Natural killer cell (primary cell): ENCODE data around the gene CSNK2A2. TPM values are rescaled to one million over a fixed set of nuclear protein-coding genes. Genes with fewer than 3 reads are reported as not detected.

Experiments
- ATAC-seq, 3 donors: fragments of 150-1000 bp in 2 of 3; fragments of 200-7000 bp in 1 of 3; cut with Tn5 transposase; 1 replicate in 1 of 3; 2 replicates in 2 of 3; pipeline ENCODE4 v1.10.0; 2021; ENCODE audit warnings: mild to moderate bottlenecking in 2 of 3, moderate library complexity in 2 of 3
- DNase-seq, 2 donors: peaks; one replicate each; pipeline versions ENCODE4 v3.0.0 to v3.0.0-alpha.2; 2013 to 2021; ENCODE audit warnings: mixed read lengths in 1 of 2
- H3K27ac ChIP-seq: one replicate; pipeline ENCODE4 v1.5.1; 2013; ENCODE audit warnings: mild to moderate bottlenecking, low read length
- H3K27me3 ChIP-seq: one replicate; pipeline ENCODE4 v1.6.1; 2013; ENCODE audit warnings: low read length; ENCODE audit not compliant: control insufficient read depth, insufficient read depth
- H3K36me3 ChIP-seq: one replicate; pipeline ENCODE4 v1.6.1; 2013; ENCODE audit warnings: low read length; ENCODE audit not compliant: control insufficient read depth, insufficient read depth
- H3K4me1 ChIP-seq: one replicate; pipeline ENCODE4 v1.6.1; 2013; ENCODE audit warnings: low read length; ENCODE audit not compliant: control insufficient read depth, insufficient read depth
- H3K4me3 ChIP-seq: one replicate; pipeline ENCODE4 v1.5.1; 2013; ENCODE audit warnings: low read length
- H3K9me3 ChIP-seq: one replicate; pipeline ENCODE4 v1.6.1; 2013; ENCODE audit warnings: low read length; ENCODE audit not compliant: control insufficient read depth, insufficient read depth
- H3K27ac Mint-ChIP-seq, 2 donors: one replicate each; pipeline ENCODE4 v1.8.0; 2022; ENCODE audit warnings: mild to moderate bottlenecking in 2 of 2, mixed read lengths in 2 of 2, moderate library complexity in 1 of 2
- H3K27me3 Mint-ChIP-seq, 2 donors: one replicate each; pipeline ENCODE4 v1.8.0; 2022; ENCODE audit warnings: low read depth in 2 of 2, mixed read lengths in 2 of 2
- H3K36me3 Mint-ChIP-seq: one replicate; pipeline ENCODE4 v1.8.0; 2022; ENCODE audit warnings: mixed read lengths
- H3K4me1 Mint-ChIP-seq, 2 donors: one replicate each; pipeline ENCODE4 v1.8.0; 2022; ENCODE audit warnings: mixed read lengths in 2 of 2
- H3K4me3 Mint-ChIP-seq: one replicate; pipeline ENCODE4 v1.8.0; 2022; ENCODE audit warnings: mild to moderate bottlenecking, moderate library complexity, mixed read lengths
- H3K9me3 Mint-ChIP-seq, 2 donors: one replicate each; pipeline ENCODE4 v1.8.0; 2022; ENCODE audit warnings: mixed read lengths in 2 of 2
- CTCF ChIP-seq: fragments of 200-600 bp; IDR thresholded peaks from one replicate; pipeline ENCODE4 v1.8.0; 2022; ENCODE audit warnings: antibody characterized with exemption
- WGBS: methylation state at CpG from one replicate; pipeline ENCODE4 v1.1.7; 2013; ENCODE audit warnings: missing lambda C conversion rate; ENCODE audit not compliant: insufficient coverage; 5-methylcytosine and 5-hydroxymethylcytosine counted together
- intact Hi-C: fragments of 100-400 bp; cut with micrococcal nuclease; formaldehyde crosslinking; loops from one replicate; pipeline ENCODE4 v1.14.2; 2022
- total RNA-seq, 4 donors: library from RNA; stranded (reverse); fragments of 120-200 nt in 1 of 4; gene quantifications; one replicate each; pipeline versions ENCODE4 v1.2.3 to v1.2.4, GENCODE V29; 2013 to 2022

CSNK2A2 gene
- total RNA-seq, 3 donors from 2014 or later (not counting 1 experiment from before 2014, with no cell fraction given), result 53.2 to 61.1 (median 59.9) TPM

GRCh38 chr16:58127634-58128033, 70.3 kb downstream of the CSNK2A2 start:
- Mint-ChIP-seq H3K9me3 (no peaks in the 10 kb centered on the region), H3K4me3 (peak overlapping the region; percentile 99), H3K4me1 (peaks cover 51% of the 10 kb centered on the region in 2 donors), H3K27ac (peak overlapping the region; percentile 93 to 95), H3K36me3 (no peaks in the 10 kb centered on the region), H3K27me3 (no peaks in the 10 kb centered on the region)
- TF ChIP-seq CTCF, result no peak
- WGBS, result 42% methylated on average over 4 of the region's 4 CpGs
- peak in 1 of 2 donors; percentile 42 for DNase-seq
- no peaks in the 10 kb centered on the region for H3K27me3 ChIP-seq
- no peak for ATAC-seq
- peaks cover 29% of the 10 kb centered on the region for H3K4me1 ChIP-seq
- peaks cover 4% of the 10 kb centered on the region for H3K9me3 ChIP-seq
- peak overlapping the region; percentile 65 for H3K27ac ChIP-seq
- H3K4me3 ChIP-seq, result no peak overlapping the region
- intact Hi-C loops, result loop anchor here (2.0 to 10.0 kb wide), 4 partner anchors 107 to 825 kb away; partner anchors contain the start of gene KATNB1
- no peaks in the 10 kb centered on the region for H3K36me3 ChIP-seq

- no peaks in the 10 kb centered on the region for H3K36me3 ChIP-seq
- ATAC-seq, result peak; percentile 20 to 54 (median 25)
- H3K4me3 ChIP-seq, result no peak overlapping the region
Observed at GRCh38 chr16:58127033-58127556, 70.8 kb downstream of the CSNK2A2 start.

GRCh38 chr16:58126451-58126961, 71.4 kb downstream of the CSNK2A2 start:
- H3K27me3 ChIP-seq, result no peaks in the 10 kb centered on the region
- peak; percentile 20 for TF ChIP-seq CTCF
- 86% methylated on average over 2 of the region's 4 CpGs for WGBS
- no peak for ATAC-seq
- H3K9me3 ChIP-seq, result peaks cover 4% of the 10 kb centered on the region
- intact Hi-C loops, result loop anchor here (2.0 to 10.0 kb wide), 4 partner anchors 106 to 824 kb away; partner anchors contain the start of gene KATNB1
- Mint-ChIP-seq H3K27ac (peak overlapping the region; percentile 93 to 95), H3K36me3 (no peaks in the 10 kb centered on the region), H3K27me3 (no peaks in the 10 kb centered on the region), H3K9me3 (no peaks in the 10 kb centered on the region), H3K4me3 (peak overlapping the region; percentile 99), H3K4me1 (peaks cover 54 to 56% of the 10 kb centered on the region in 2 donors)
- no peak overlapping the region for H3K4me3 ChIP-seq
- no peaks in the 10 kb centered on the region for H3K36me3 ChIP-seq
- peak overlapping the region; percentile 53 for H3K27ac ChIP-seq
- H3K4me1 ChIP-seq, result peaks cover 33% of the 10 kb centered on the region
- no peak for DNase-seq

More at GRCh38 chr16:58127033-58127556, 70.8 kb downstream of the CSNK2A2 start:
- peak overlapping the region; percentile 65 for H3K27ac ChIP-seq
- H3K4me1 ChIP-seq, result peaks cover 29% of the 10 kb centered on the region
- Mint-ChIP-seq H3K4me1 (peaks cover 51 to 54% of the 10 kb centered on the region in 2 donors), H3K27ac (peak overlapping the region; percentile 93 to 95), H3K9me3 (no peaks in the 10 kb centered on the region), H3K4me3 (peak overlapping the region; percentile 99), H3K27me3 (no peaks in the 10 kb centered on the region), H3K36me3 (no peaks in the 10 kb centered on the region)
- 60% methylated on average over 5 of the region's 7 CpGs for WGBS
- H3K27me3 ChIP-seq, result no peaks in the 10 kb centered on the region
- DNase-seq, result peak in 1 of 2 donors; percentile 82
- peaks cover 4% of the 10 kb centered on the region for H3K9me3 ChIP-seq
- intact Hi-C loops, result loop anchor here (2.0 to 10.0 kb wide), 4 partner anchors 106 to 825 kb away; partner anchors contain the start of gene KATNB1
- TF ChIP-seq CTCF, result peak; percentile 25
